ENCODE measurements around the gene NCKIPSD. TPM values are rescaled to one million over a fixed set of nuclear protein-coding genes. Genes with fewer than 3 reads are reported as not detected.

The NCKIPSD gene
- polyA plus RNA-seq, 1 of the 3 experiments (the other 2 are of a cell fraction) = 20.4 TPM

- H3K27me3 ChIP-seq (ENCODE audit: insufficient read depth) = no peaks in the 10 kb centered on the region
- peaks cover 4 to 17% of the 10 kb centered on the region in 2 experiments; a peak in 2 of 4 replicates for H3K4me1 ChIP-seq (ENCODE audit: control insufficient read depth in 1 of 2, insufficient read depth in 2 of 2, low read depth in 1 of 2, low read length in 1 of 2)
- no peaks in the 10 kb centered on the region for H3K9me2 ChIP-seq
- peaks cover 2% of the 10 kb centered on the region; the same call in 1 of the 2 replicates for H4K20me1 ChIP-seq (ENCODE audit: insufficient read depth)
- CTCF ChIA-PET = interaction anchor here (0.5 to 4.5 kb wide), 21 partner anchors 9 to 335 kb away, joined by 3 to 33 read pairs (median 3); partner anchors contain the start of genes ARIH2, ATRIP, NCKIPSD and SLC26A6
- H3K4me3 ChIP-seq (ENCODE audit: low read depth in 2 of 2, low read length in 1 of 2) = peak overlapping the region; percentile 61 to 77
- WGBS (ENCODE audit: low lambda C conversion rate) = 2% methylated on average over 36 of the region's 66 CpGs
- peaks cover 14 to 25% of the 10 kb centered on the region in 2 experiments for H3K36me3 ChIP-seq (replicated peaks in 1 of 2; ENCODE audit: control insufficient read depth in 1 of 2, insufficient read depth in 2 of 2, low read length in 1 of 2)
- peak overlapping the region; percentile 97 for H3K9ac ChIP-seq
- H3F3A ChIP-seq (replicated peaks; ENCODE audit: insufficient read depth) = peaks cover 18% of the 10 kb centered on the region
- peak; percentile 96 for DNase-seq
- H2AFZ ChIP-seq (ENCODE audit: low read depth) = peak overlapping the region; percentile 56; the same call in 1 of the 2 replicates
- H3K27ac ChIP-seq (ENCODE audit: low read depth in 2 of 2, low read length in 1 of 2) = peak overlapping the region; percentile 96 to 99
- H3K4me2 ChIP-seq = peak overlapping the region; percentile 98
- peaks cover 28% of the 10 kb centered on the region for H3K79me2 ChIP-seq (ENCODE audit: insufficient read depth)
- no peaks in the 10 kb centered on the region for H3K9me3 ChIP-seq
- POLR2A ChIA-PET = interaction anchor here (0.6 to 2.1 kb wide), 12 partner anchors 11 to 343 kb away, joined by 3 to 15 read pairs (median 4); partner anchors contain the start of genes IP6K2, SLC26A6, UQCRC1 and WDR6
- TF ChIP-seq POLR2AphosphoS5 (IDR thresholded peaks at IDR 0.05; ENCODE audit: low read depth, low read length) = peak; percentile 82; the same call in 1 of the 2 replicates
- no peak for TF ChIP-seq RAD21 (IDR thresholded peaks at IDR 0.05; ENCODE audit: low read length)
- no peak for TF ChIP-seq FOXM1 (IDR thresholded peaks at IDR 0.05; ENCODE audit: low read depth)
- TF ChIP-seq CTCF (IDR thresholded peaks at IDR 0.05) = peak; percentile 86
- TF ChIP-seq MEF2A (IDR thresholded peaks at IDR 0.05; ENCODE audit: borderline replicate concordance, low read depth) = no peak
- TF ChIP-seq MXI1 (IDR thresholded peaks at IDR 0.05; ENCODE audit: low read depth, low read length) = peak; percentile 97
- peak; percentile 18; the same call in 1 of the 2 replicates for TF ChIP-seq FOSL2 (IDR thresholded peaks at IDR 0.05; ENCODE audit: borderline replicate concordance, low read depth)
- no peak for TF ChIP-seq EZH2phosphoT487 (IDR thresholded peaks at IDR 0.05; ENCODE audit: borderline replicate concordance, low read depth)
- peak; percentile 43; the same call in 1 of the 2 replicates for TF ChIP-seq JUND (IDR thresholded peaks at IDR 0.05)
- peak; percentile 61 for TF ChIP-seq PBX3 (IDR thresholded peaks at IDR 0.05)
- TF ChIP-seq GABPA (IDR thresholded peaks at IDR 0.05; ENCODE audit: low read depth) = peak; percentile 63
- TF ChIP-seq RCOR1 (IDR thresholded peaks at IDR 0.05; ENCODE audit: low read length) = peak; percentile 78; the same call in 1 of the 2 replicates
- peak; percentile 56 for TF ChIP-seq USF1 (IDR thresholded peaks at IDR 0.05; ENCODE audit: borderline replicate concordance, low read depth)
- TF ChIP-seq CHD2 (IDR thresholded peaks at IDR 0.05; ENCODE audit: low read length, partially characterized antibody) = peak; percentile 82
- peak; percentile 7; the same call in 1 of the 2 replicates for TF ChIP-seq REST (IDR thresholded peaks at IDR 0.05; ENCODE audit: low read depth, low read length)
- TF ChIP-seq SMC3 (IDR thresholded peaks at IDR 0.05; ENCODE audit: low read depth, low read length) = no peak; the same call in 1 of the 2 replicates
- TF ChIP-seq USF2 (IDR thresholded peaks at IDR 0.05; ENCODE audit: borderline replicate concordance, low read depth, low read length) = no peak
- no peak for TF ChIP-seq GATA2 (CRISPR knock-in tag; IDR thresholded peaks at IDR 0.05)
- no peak; the same call in 1 of the 2 replicates for TF ChIP-seq ZBTB33 (IDR thresholded peaks at IDR 0.05; ENCODE audit: borderline replicate concordance, low read depth)
- TF ChIP-seq YY1 (IDR thresholded peaks at IDR 0.05; ENCODE audit: low read depth) = peak; percentile 16; the same call in 1 of the 2 replicates
These were observed 22.0 kb downstream of the NCKIPSD start for GRCh38 chr3:48663489-48664312.
